ENCODE results near the gene CPNE4.

Gene CPNE4

GRCh38 chr3:131568460-131568859 lies 466.4 kb downstream of the CPNE4 start:
- peak in 2 of 3 experiments; percentile 11 to 40 for DNase-seq

GRCh38 chr3:131564812-131565211 lies 470.0 kb downstream of the CPNE4 start:
- no peak for DNase-seq

GRCh38 chr3:131561511-131561910 lies 473.3 kb downstream of the CPNE4 start:
- DNase-seq: no peak

GRCh38 chr3:131560795-131561194 lies 474.0 kb downstream of the CPNE4 start:
- no peak for DNase-seq

- no peak for DNase-seq
Observed at GRCh38 chr3:131555456-131555855, 479.4 kb downstream of the CPNE4 start.

GRCh38 chr3:131553495-131554247 lies 481.1 kb downstream of the CPNE4 start:
- DNase-seq: no peak

GRCh38 chr3:131551761-131552160 lies 483.1 kb downstream of the CPNE4 start:
- DNase-seq: no peak

- no peak for DNase-seq
Observed at GRCh38 chr3:131550562-131551465, 484.0 kb downstream of the CPNE4 start.

GRCh38 chr3:131549340-131549739 lies 485.5 kb downstream of the CPNE4 start:
- peak in 2 of 3 experiments; percentile 18 to 22 for DNase-seq

GRCh38 chr3:131547585-131547984 lies 487.2 kb downstream of the CPNE4 start:
- DNase-seq: no peak

GRCh38 chr3:131546441-131546840 lies 488.4 kb downstream of the CPNE4 start:
- no peak for DNase-seq

- no peak for DNase-seq
Observed at GRCh38 chr3:131544557-131544956, 490.3 kb downstream of the CPNE4 start.

- no peak for DNase-seq
Observed at GRCh38 chr3:131543714-131544113, 491.1 kb downstream of the CPNE4 start.

- DNase-seq: no peak
Observed at GRCh38 chr3:131541288-131541687, 493.5 kb downstream of the CPNE4 start.

GRCh38 chr3:131540821-131541220 lies 494.0 kb downstream of the CPNE4 start:
- no peak for DNase-seq

- DNase-seq: no peak
Observed at GRCh38 chr3:131540143-131540542, 494.7 kb downstream of the CPNE4 start.

- DNase-seq: no peak
Observed at GRCh38 chr3:131538968-131539367, 495.8 kb downstream of the CPNE4 start.

- DNase-seq: no peak
Observed at GRCh38 chr3:131537531-131537930, 497.3 kb downstream of the CPNE4 start.

GRCh38 chr3:131535596-131535995 lies 499.2 kb downstream of the CPNE4 start:
- DNase-seq: no peak

- DNase-seq: no peak
Observed at GRCh38 chr3:131535131-131535530, 499.7 kb downstream of the CPNE4 start.

GRCh38 chr3:131532645-131533044 lies 502.2 kb downstream of the CPNE4 start:
- no peak for DNase-seq

GRCh38 chr3:131530843-131531242 lies 504.0 kb downstream of the CPNE4 start:
- DNase-seq: no peak

- no peak for DNase-seq
Observed at GRCh38 chr3:131530388-131530787, 504.4 kb downstream of the CPNE4 start.

GRCh38 chr3:131526801-131527347 lies 507.9 kb downstream of the CPNE4 start:
- DNase-seq: no peak

Data from NCI-H1417 (cell line).